Middle frontal gyrus (tissue), 1 donor: ENCODE results near the gene TICAM2.
A peak's percentile ranks its signal among the peaks of the same experiment; 100 is the strongest.
"Not testable (repeated sequence)": the region's sequence is repeated elsewhere in the genome, so short reads cannot be mapped to it uniquely, and the experiment has no call there.

Experiments
- DNase-seq: peaks from one replicate; pipeline ENCODE4 v3.0.0-alpha.2; 2015; ENCODE audit warnings: low spot score; ENCODE audit errors: extremely low spot score

Gene TICAM2, protein sequence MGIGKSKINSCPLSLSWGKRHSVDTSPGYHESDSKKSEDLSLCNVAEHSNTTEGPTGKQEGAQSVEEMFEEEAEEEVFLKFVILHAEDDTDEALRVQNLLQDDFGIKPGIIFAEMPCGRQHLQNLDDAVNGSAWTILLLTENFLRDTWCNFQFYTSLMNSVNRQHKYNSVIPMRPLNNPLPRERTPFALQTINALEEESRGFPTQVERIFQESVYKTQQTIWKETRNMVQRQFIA

DNA sequence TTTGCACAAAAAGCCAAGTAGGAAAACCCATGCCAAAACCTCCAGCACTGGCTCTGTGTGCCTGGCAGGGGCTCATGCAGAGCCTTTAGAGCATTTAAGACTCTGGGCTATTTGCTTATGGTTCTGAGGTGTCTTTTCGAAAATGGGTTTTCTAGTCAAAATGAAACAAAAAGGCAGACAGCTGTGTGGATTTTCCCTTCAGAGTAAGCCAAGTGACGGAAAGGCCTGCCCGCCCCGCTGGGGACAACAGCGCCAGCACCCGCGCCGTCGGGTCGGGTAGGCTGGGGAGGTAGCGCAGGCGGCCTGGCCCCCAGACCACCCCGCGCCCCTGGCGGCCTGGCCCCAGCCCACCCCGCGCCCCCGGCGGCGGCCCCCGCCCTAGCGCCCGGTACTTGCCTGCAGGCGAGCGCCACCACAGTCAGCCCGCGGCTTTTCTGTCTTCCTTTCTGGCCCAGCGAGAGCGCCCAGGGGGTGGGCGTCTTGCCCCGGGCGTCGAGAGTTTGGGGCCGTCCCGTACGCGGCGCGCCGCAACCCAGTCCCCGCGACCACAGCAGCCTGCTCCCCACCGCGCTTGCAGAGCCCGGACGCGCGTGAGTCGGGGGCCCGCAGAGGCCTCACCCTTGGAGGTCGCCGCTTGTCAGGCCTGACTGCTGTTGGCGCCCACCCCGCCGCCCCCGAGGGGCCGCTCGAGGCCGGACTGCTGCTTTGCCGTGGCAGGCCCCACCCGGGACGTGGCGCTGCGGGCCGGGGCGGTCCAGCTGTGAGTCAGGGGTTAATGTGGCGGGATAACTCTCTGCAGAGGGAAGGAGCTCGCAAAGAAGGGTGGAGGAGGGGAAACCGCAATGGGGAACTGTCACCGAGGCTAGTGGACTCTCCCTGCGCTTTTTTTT is at the start of gene TICAM2:
Gene TICAM2, minus strand, starts transcription at position 779 of the 890 bp plus-strand sequence. CDS start 21,223 bp downstream, outside the sequence.
- DNase-seq = no peak

DNA sequence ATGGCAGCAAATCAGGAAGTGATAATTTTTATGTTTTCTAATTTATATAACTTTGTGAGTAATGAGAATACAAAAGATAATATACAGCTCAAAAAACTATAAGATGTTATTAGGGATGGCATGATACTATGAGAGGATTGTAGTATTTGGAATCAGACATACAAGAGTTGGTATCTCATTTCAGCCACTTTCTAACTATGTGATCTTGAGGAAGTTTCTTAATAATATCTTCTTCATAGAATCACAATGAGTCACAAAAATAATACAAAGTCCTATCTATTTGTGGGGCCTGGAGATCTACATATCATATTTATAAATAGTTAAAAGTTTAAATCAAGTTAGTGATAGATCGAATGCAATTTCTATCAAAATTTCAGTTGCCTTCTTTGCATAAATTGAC is 47.3 kb upstream of the TICAM2 start:
- no peak for DNase-seq

DNA sequence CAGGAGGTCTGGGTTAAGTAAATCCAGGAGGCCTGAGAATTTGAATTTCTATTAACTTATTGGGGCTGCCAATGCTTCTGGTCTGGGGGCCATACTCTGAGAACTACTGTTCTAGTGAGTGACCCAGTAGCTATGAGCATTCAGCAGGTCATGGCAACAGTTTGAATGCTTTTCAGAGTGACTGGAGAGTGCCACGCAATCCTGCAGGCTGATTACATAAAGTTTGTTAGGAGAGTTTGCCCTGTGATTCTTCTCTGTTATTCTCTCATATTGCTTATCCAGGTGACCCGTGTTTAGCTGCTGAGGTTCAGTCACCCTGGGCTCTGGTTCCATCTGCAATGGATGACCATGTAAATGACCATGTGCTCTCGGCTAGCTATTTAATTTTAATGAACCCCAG is 45.8 kb upstream of the TICAM2 start:
- no peak for DNase-seq

DNA sequence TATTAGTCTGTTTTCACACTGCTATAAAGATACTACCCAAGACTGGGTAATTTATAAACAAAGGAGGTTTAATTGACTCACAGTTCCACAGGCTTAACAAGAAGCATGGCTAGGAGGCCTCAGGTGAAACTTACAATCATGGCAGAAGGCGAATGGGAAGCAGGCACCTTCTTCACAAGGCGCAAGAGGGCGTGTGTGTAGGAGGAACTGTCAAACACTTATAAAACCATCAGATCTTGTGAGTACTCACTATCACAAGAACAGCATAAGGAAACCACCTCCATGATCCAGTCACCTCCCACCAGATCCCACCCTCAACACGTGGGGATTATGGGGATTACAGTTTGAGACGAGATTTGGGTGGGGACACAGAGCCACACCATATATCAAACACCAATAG is 43.1 kb upstream of the TICAM2 start:
- not testable (repeated sequence) for DNase-seq

DNA sequence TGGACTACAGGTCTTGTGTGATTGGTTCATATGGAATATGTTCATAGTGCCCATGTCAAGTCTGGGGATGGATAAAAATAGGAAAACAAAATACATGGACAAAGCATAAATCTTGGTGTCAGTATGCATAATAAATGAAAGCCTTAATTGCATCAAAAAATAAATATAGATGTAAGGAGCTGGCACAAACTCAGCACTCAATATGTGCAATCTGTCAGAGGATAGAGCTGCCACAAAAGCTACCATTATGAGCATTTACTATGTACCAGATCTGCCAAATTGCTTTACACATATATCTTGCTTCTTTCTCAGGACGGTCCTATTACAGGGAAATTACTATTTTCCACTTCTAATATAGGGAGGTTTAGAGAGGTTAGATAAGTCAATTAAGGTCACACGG is 41.8 kb upstream of the TICAM2 start:
- DNase-seq = no peak

DNA sequence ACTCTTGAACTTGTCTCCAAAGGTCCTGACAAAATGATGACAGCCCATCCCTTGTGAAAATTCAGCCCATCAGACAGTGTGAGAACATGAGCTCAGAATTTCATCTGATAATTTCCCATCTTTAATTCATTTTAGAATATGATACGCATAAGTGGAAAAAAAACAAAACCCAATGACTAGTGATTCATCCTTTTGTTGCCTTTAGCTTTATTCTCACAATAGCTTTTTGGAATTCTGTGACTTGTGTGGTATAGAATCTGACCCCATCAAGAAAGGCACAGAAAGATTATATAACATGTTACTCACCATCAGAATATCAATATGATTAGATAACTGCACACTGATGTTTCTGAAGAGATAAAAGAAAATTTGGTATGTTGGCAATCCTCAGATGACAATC is 39.7 kb upstream of the TICAM2 start:
- no peak for DNase-seq

DNA sequence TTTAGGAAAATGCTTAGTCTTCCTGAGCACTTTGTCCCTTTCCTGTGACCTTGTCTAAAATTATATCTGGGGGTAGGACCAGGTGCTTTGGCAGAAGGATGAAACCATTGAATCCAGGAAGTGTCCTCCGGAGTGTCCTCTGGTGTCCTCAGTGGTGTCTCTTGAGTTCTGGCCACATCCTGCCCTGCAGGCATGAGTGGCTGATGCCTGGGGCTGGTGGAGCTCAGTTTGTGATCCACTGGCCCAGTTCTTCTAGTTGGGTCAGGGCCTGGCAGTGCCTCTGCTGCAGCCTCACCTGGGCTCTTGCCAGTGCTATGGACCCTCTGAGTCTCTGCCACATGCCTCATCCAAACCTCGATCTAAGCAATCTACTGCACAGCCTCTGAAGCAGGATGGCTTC is 38.0 kb upstream of the TICAM2 start:
- DNase-seq = no peak

DNA sequence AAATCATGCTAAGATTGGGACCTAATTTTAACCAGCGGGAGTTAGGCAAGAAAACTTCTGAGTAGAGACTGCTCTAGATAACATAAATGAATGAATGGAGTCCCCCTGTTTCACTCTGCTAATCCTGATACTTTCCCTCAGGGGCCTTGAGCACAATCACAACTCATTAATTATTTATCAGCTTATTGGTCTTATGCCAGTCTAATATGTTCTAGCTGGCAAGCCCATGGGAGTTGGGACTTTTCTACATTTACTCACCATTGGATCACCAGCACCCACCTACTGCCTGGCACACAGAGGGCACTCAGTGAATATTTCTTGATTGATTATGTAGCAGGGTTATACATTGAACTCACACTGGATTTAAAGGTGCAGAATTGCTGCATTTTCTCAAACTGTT is 37.1 kb upstream of the TICAM2 start:
- no peak for DNase-seq

DNA sequence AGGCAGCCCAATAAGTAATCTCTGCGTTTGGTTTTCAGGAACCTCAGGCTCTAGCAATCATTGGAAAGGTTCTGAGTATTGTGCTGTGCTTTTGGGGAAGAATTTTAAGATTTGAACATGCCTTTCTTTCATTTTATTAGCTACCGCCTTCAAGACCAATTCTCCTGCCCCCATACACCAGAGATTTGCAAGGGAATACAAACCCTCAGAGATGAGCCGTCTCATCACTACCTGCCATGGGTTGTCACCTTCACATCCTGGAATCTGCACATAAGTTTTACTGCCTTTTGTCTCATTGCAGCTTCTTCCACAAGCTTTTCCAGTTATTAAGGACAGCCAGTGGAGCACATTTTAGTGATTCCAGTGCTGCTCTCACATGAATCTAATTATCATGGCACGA is 35.2 kb upstream of the TICAM2 start:
- no peak for DNase-seq

DNA sequence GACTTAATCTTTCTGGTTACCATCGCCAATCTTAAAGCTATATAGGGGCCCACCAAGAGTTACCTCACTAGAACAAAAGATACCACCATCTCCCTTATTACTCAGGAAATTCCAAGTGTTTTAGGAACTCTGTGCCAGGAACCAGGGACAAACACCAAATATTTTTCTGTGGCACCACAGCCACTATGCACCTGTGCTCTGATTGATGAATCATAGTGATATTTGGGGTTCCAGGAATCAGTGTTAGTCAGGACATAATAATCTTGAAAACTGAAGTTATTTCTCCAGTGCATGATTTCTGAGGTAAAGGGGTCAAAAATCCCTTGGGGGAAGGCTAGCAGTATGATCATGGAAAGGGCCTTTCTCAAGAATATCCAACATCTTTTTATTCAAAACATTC is 33.7 kb upstream of the TICAM2 start:
- DNase-seq = no peak

DNA sequence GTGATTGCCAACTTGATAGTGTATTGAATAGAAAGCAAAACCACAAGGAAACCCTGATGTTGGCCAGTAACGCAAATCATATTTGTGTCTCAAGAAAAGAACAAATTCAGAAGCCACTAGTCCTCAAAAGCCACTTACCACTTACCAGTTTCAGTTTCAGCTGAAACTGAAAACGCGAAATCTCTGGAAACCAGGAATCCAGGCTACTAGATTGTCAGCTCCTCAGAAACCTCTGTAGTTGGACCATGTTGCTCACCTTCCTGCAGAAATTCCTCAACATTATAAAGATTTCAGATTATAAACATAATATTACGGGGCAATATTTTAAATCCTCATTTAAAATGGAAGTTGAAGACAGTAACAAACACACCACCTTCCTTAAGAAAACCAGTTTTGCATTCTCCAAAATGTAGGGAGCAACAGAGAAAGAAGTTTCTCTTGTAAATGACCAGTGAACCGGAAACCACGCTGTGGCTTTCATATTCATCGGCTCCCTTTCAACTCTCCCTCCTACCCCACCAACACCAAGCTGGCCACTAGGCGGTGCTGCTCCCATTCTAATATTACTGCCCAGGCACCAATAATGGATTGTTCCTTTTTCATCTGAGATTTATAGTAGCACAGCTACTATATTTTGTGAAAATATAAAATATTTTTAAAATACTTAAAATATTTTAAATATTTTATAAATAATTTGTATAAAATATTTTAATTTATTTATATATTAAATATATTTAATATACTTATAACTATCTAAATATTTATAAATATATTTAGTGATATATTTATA is 32.3 kb upstream of the TICAM2 start:
- DNase-seq = peak; percentile 77

DNA sequence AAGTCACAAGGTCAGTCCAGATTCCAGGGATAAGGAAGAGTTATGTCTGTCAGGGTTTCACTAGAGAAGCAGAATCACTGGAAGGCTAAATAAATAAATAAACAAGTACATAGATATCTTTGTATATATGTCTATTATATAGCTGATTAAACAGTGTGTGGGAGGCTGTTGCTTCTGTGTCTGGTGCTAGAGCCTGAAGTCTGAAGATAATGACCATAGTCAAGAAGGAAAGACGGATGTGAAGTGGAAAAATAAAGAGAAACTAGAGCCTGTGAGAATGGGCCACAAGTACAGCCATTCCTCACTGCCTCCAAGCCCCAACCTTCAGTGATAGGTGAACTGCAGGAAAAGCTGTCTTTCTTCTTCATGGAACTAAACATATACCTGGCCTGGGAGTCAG is 27.6 kb upstream of the TICAM2 start:
- no peak for DNase-seq

DNA sequence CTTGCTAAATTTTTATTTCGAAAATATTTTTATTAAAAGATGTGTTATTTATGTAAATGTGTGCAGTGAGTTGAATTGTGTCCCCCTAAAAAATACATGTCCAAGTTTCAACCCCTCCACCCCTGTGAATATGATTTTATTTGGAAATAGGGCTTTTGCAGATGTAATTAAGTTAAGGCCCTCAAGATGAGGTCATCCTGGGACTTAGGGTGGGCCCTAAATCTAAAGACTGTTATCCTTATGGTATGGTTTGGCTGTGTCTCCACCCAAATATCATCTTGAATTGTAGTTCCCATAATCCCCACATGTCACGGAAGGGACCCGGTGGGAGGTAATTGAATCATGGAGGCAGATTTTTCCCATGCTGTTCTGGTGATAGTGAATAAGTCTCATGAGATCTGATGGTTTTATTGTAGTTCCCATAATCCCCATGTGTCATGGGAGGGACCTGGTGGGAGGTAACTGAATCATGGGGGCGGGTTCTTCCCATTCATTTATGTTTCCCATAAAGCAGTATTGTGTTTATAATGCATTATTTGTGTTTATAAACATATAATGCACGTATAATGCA is 25.1 kb upstream of the TICAM2 start:
- DNase-seq = no peak

DNA sequence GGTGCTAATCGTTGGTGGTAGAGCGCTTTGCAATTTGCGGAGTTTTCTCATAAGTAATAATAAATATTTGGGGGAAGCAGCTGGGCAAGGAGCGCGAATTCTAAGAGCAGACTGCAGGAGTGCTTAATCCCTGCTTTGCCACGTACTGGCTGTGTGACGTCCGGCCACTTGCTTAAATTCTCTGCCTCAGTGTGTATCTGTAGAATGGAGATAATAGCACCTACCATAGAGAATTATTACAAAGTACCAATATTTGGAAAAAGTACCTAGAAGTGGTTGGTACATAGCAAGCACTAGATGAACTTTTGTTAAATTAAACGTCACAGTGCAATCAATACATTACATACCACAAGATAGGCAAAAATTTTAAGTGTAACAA is 24.2 kb upstream of the TICAM2 start:
- no peak for DNase-seq

DNA sequence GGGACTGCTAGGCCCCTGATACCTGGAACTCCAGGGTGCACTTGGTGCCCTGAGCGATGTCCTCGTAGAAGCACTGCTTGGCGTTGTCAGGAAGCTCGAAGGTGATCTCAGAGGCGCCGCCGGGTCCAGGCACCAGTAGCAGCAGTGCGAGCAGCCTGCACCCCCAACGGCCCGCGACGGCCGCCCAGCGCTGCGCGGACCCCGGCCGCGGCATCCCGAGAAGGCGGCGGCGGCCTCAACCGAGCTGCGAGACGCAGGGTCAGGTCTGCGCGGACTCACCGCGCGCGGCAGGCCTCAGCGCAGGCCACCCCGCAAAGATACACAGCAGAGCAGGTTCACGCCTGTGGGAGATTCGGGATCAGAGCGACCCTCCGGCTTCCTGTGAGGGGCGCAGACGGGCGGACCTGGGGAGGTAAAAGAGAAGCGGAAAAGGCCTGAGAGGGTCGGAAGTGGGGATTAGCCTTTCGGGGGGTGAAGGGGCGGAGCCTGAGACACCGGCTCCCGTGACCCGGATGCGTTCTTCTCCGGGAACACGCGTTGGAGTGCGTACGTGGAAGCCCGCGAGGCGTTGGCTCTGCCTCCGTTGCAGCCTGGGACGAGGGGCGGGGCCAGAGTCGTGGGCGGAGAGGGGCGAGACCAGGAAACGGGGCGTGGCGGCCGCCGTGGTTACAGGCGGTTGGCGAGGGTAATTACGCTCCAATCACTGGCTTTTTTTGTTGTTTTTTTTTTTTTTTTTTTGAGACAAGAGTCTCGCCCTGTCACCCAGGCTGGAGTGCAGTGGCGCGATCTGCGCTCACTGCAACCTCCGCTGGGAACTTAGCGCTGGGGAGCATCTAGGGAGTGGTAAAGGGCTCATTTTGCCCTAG is 23.5 kb upstream of the TICAM2 start, which contains the start of gene TMED7:
Gene TMED7, minus strand, starts transcription at position 458 of the 866 bp plus-strand sequence. Its CDS starts 244 bp downstream, at position 214.
- DNase-seq = peak; percentile 97

DNA sequence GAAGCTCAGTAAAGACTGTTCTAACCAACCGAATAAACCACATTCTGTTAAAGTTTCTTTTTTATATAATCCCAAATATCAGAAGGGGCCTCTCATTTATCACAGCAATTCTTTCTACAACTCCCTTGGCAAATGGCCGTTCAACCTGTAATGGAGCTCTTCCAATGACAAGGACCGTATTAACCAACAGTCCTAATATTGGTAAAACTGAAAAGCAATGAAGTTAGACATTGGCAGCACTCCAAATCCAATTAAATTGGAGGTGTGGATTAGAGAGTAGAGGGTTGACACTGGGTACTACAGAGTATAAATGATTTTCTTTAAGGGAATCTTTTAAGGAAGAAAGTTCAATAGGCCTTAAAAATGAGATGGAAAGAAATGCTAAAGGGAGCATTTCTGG is 22.7 kb upstream of the TICAM2 start:
- DNase-seq = no peak

DNA sequence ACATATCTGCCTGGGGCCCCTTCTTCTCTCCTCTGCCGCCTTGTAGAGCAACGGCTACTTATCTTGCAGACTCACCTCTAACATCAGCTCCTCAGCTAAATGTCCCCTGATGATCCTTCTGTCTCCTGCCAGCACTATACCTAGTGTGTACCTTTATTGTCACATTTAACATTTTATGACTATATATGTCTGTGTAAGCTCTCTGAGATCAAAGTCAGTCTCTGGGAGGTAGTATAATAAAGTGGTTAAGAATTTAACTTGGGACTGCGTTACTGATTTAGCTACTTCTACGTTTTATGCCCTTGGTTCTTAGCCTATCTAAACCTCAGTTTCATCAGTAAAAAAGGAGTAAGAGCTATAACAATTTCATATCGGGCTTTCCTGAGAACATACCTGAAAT is 21.4 kb upstream of the TICAM2 start:
- no peak for DNase-seq

DNA sequence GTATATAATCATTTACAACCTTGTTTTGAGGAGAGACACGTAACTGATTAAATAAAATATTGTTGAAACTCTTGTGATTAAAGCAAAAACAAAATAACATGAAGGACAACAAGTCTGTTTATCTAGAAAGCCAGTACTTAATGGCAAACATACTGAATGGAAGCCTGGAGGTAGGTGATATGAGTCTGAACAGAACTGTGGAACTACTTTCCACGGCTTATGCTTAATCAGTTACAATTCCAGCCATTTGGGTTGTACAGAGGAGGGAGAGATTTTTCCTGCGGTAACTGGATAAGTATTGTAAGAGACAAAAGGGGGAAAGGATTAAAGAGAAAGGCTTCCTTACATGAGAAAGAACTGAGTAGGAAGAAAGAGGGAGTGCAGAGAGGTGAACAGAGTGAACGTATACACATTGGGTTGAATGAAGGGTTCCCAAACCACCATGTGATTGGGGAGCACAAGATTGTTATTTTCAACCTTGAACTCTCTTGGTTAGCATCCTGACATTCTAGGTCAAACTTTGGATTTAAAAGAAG is 19.2 kb upstream of the TICAM2 start:
- no peak for DNase-seq

DNA sequence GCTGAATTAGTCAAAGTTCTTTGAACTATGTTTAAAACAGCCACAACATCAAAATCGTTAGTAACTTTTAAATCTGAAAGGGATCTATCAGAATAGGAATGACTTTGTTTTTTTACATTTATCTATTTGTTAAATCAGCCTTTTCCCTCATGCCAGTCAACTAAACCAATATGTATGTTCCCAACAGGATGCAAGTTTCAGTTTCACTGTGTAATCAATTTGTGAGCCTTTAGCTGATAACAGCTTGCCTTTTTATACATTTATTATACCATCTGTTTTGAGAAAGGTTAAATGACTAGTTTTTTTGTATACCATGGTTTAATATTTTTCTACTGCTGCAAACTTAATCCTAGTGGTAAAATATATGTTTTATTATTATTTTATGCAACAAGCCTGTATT is 14.6 kb upstream of the TICAM2 start:
- DNase-seq = no peak

DNA sequence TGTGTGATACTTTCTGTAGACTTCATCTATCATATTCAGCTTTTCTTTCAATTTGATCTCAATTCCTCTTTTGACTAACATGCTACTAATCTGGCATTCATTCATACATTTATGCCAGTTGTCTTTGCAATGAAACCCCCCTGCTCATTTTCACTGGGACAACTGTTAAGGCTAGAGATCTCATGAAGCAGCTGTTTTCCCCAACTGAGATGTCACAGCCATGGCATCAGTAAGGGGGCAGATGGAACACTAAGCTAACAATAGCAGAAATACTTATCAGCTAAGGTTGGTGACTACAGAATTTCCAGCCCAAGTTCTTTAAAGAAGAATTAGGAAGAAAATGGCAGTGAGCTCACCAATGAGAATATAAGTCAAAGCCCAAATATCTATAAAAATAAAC is 14.2 kb upstream of the TICAM2 start:
- no peak for DNase-seq
